Body of pancreas (tissue), 4 donors: ENCODE data around the gene KRT6A. TPM values are rescaled to one million over a fixed set of nuclear protein-coding genes. Genes with fewer than 3 reads are reported as not detected.
A peak's percentile ranks its signal among the peaks of the same experiment; 100 is the strongest.

Source experiments
- ATAC-seq: fragments of 150-250 bp; one replicate; pipeline ENCODE4 v1.9.1; 2016
- DNase-seq, 4 donors: peaks; one replicate each; pipeline ENCODE4 v3.0.0-alpha.2; 2019
- H3K27ac ChIP-seq, 4 donors: fragments of 200-600 bp; sonication (generic); 1 replicate in 3 of 4; 2 replicates in 1 of 4; pipeline versions ENCODE4 v1.5.1 to v1.6.1; 2016 to 2019; ENCODE audit warnings: mild to moderate bottlenecking in 1 of 4, mixed read lengths in 1 of 4, moderate library complexity in 1 of 4
- H3K27me3 ChIP-seq, 2 donors: fragments of 200-600 bp; sonication (generic); one replicate each; pipeline ENCODE4 v1.6.0; 2016; ENCODE audit warnings: mild to moderate bottlenecking in 1 of 2
- H3K36me3 ChIP-seq, 2 donors: fragments of 200-600 bp; sonication (generic); replicated peaks in 1 of 2; 2 replicates each; pipeline ENCODE4 v1.5.1; 2016; ENCODE audit warnings: low read depth in 2 of 2; ENCODE audit not compliant: insufficient read depth in 1 of 2
- H3K4me1 ChIP-seq: fragments of 200-600 bp; sonication (generic); one replicate; pipeline ENCODE4 v1.6.0; 2016
- H3K4me3 ChIP-seq, 2 donors: fragments of 200-600 bp; sonication (generic); 1 replicate in 1 of 2; 2 replicates in 1 of 2; pipeline ENCODE4 v1.5.1; 2016 to 2019
- H3K9me3 ChIP-seq, 3 donors: fragments of 200-600 bp; sonication (generic); 1 replicate in 2 of 3; 2 replicates in 1 of 3; pipeline ENCODE4 v1.5.1; 2016
- CTCF ChIP-seq, 7 experiments: fragments of 450-650 bp in 4 of 7; fragments of 200-600 bp in 3 of 7; sonication (generic) in 3 of 7; IDR thresholded peaks; one replicate each; pipeline ENCODE4 v1.5.1; 2016 to 2019; ENCODE audit warnings: antibody characterized with exemption in 7 of 7
- POLR2A ChIP-seq, 3 donors: fragments of 450-650 bp; IDR thresholded peaks; one replicate each; pipeline ENCODE4 v1.6.1; 2016; ENCODE audit warnings: antibody characterized with exemption in 3 of 3, mild to moderate bottlenecking in 2 of 3
- WGBS, 2 donors: methylation state at CpG; one replicate each; pipeline ENCODE4 v1.1.5; 2017; 5-methylcytosine and 5-hydroxymethylcytosine counted together
- intact Hi-C: fragments of 100-400 bp; cut with DNase I; formaldehyde crosslinking; loops from one replicate; pipeline ENCODE4 v1.15.1; 2023
- total RNA-seq, 2 donors: library from RNA; depleted of rRNA; stranded (reverse); fragments of >200 nt; gene quantifications; one replicate each; pipeline ENCODE4 v1.1.0, GENCODE V29; 2016

KRT6A gene
- total RNA-seq, 2 donors from 2014 or later = not detected

DNA sequence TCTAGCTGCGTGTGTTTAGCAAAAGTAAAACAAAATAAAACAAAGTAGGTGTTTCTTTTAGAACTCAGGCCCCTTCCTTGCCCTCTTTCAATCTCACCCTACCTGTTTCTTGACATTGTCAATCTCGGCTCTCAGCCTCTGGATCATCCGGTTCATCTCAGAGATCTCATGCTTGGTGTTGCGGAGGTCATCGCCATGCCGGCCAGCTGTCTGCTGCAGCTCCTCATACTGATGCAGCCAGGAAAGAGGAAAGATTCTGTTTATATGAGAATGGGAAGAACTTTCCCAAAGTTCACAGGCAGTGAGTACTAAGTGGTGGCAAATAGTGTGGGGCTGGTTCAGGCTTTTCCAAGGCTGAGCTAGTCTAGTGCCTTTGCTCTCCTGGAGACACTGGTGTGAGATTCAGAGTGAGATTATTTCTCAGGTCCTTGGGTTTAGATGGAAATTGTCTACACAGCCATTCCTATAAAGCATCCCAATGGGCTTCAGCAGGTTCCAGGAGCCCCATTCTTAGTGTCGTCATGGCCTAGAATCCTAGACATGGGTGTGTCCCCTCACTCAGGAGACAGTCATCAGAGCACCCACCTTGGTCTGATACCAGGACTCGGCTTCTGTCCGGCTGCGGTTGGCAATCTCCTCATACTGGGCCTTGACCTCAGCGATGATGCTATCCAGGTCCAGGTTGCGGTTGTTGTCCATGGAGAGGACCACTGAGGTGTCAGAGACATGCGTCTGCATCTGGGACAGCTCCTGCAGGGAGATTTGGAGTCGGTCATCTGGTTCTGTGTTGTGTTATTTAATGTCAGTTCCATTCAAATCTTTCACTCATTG is 24.2 kb upstream of the KRT6A start:
- Histone ChIP-seq H3K4me3 (no peak overlapping the region), H3K27me3 (no peaks in the 10 kb centered on the region), H3K36me3 (no peaks in the 10 kb centered on the region), H3K4me1 (peaks cover 18% of the 10 kb centered on the region), H3K9me3 (no peaks in the 10 kb centered on the region), H3K27ac (no peak overlapping the region)
- DNase-seq (no peak), ATAC-seq (no peak)
- WGBS, 2 donors = 89 to 94% methylated on average over 13 to 14 of the region's 14 CpGs
- intact Hi-C loops = loop anchor here (10.0 kb wide), 1 partner anchor 362 kb away; no protein-coding TSS in a partner anchor
- TF ChIP-seq CTCF (IDR thresholded peaks at IDR 0.05) (no peak), POLR2A (IDR thresholded peaks at IDR 0.05) (no peak)

DNA sequence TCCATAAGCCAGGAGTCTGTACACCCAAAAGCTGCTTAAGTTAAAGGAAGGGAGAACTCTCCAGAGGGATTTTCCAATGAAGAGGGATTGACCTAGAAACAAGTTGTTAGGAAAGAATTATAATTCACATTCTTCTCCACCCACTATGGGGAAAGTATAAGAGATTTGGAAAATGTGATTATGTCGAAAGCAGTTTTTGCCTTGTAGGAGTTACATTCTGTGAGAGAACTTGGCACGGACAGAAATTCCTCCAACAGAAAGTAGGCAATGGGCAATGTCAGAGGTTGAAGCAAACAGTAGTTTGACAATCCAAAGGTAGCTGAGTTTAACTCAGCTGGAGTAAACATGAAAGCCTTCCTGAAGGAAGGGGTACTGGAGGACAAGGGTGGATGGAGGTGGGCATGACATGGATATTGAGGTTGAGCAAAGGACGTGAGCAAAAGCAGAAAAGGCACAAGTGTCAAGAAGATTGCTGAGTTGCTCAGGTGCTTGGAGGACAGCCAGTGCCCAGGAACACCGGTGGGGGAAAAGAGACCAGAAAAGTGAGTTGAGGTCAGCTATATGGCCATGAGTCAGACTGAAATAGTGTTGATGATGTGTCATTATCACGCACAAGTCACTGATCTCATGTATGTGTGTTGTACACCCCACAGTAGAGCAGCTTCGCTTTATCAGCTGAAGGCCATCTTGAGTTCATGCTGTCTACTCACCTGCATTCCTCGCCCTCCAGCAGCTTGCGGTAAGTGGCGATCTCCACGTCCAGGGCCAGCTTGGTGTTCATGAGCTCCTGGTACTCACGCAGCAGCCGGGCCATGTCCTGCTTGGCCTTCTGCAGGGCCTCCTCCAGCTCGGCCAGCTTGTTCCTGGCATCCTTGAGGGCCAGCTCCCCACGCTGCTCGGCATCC is 23.1 kb upstream of the KRT6A start:
- ATAC-seq (peak; percentile 45), DNase-seq (no peak)
- Histone ChIP-seq H3K27me3 (no peaks in the 10 kb centered on the region), H3K36me3 (no peaks in the 10 kb centered on the region), H3K9me3 (no peaks in the 10 kb centered on the region), H3K4me1 (peaks cover 8% of the 10 kb centered on the region), H3K27ac (peak overlapping the region in 1 of 4 donors; percentile 28), H3K4me3 (no peak overlapping the region)
- intact Hi-C loops = loop anchor here (10.0 kb wide), 1 partner anchor 361 kb away; no protein-coding TSS in a partner anchor
- WGBS, 2 donors = 79 to 84% methylated on average over 15 of the region's 15 CpGs
- TF ChIP-seq POLR2A (IDR thresholded peaks at IDR 0.05) = no peak
- TF ChIP-seq CTCF (IDR thresholded peaks at IDR 0.05) = no peak

GRCh38 chr12:52515319-52515646 is 22.2 kb upstream of the KRT6A start:
- Histone ChIP-seq H3K36me3 (no peaks in the 10 kb centered on the region), H3K4me3 (no peak overlapping the region), H3K27me3 (no peaks in the 10 kb centered on the region), H3K27ac (no peak overlapping the region), H3K4me1 (no peaks in the 10 kb centered on the region), H3K9me3 (no peaks in the 10 kb centered on the region)
- ATAC-seq (no peak), DNase-seq (no peak)
- WGBS, 2 donors = 78 to 81% methylated on average over 1 of the region's 1 CpG
- no peak for TF ChIP-seq POLR2A (IDR thresholded peaks at IDR 0.05)
- TF ChIP-seq CTCF (IDR thresholded peaks at IDR 0.05) = no peak
- intact Hi-C loops = loop anchor here (10.0 kb wide), 1 partner anchor 360 kb away; no protein-coding TSS in a partner anchor

DNA sequence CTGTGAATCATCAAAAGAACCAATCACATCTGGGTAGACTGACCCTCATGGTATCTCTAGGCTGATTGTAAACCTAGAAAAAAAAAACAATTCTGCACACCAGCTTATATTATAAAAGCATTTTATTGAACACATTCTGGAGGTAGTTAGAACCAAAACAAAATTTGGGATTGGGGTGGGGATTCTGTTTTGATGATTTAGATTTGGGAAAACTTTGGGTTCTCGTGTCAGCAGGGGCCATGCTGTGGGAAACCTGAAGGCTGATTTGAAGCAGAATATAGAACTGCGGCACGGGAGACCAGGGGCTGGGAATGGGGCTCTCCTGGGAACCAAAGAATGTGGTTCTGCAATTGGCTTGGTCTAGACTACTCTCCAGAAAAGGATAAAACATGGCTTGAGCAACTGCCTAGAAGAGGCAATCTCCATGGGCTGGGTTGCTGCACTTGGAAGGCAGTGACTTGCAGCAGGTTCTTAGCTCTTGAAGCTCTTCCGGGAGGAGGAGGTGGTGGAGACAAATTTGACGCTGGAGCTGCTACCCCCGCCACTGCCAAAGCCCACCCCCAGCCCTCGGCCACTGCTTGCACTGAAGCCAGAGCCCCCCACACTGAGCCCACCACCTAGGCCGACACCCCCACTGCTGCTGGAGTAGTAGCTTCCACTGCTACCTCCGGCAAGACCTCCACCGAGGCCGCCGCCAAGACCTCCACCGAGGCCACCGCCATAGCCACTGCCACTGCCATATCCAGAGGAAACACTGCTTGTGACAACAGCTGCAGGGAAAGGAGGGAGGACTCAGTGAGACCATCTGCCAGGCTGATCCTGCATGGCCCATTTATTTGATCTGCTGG is 21.6 kb upstream of the KRT6A start:
- no peak for ATAC-seq
- Histone ChIP-seq H3K4me1 (no peaks in the 10 kb centered on the region), H3K36me3 (no peaks in the 10 kb centered on the region), H3K27me3 (no peaks in the 10 kb centered on the region), H3K4me3 (no peak overlapping the region), H3K27ac (no peak overlapping the region), H3K9me3 (no peaks in the 10 kb centered on the region)
- WGBS, 2 donors = 91% methylated on average over 12 to 14 of the region's 14 CpGs
- no peak for TF ChIP-seq CTCF (IDR thresholded peaks at IDR 0.05)
- no peak for TF ChIP-seq POLR2A (IDR thresholded peaks at IDR 0.05)
- no peak for DNase-seq
- intact Hi-C loops = loop anchor here (10.0 kb wide), 1 partner anchor 360 kb away; no protein-coding TSS in a partner anchor
